Measurements from ENCODE around the gene PAM.
"Not testable (repeated sequence)": the region's sequence is repeated elsewhere in the genome, so short reads cannot be mapped to it uniquely, and the experiment has no call there.

The PAM gene

DNA sequence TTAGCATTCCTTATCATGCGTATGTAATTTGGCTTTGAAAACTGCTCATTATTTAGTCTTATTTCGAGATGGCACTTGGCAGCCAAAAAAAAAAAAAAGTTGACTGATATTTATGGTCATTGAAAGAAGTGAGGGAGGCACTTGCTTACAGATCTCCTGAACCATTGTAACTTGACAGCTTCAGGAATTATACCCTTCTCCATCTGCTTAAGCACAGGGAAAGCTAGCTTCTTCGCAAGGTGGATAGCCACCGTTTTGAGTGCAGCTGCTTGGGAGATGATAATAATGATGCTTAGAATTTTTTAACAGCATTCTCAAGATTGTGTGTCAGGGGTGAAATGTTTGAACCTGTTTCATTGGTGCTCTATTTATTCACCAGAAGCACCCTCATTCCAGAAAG, 248.8 kb downstream of the PAM start:
- DNase-seq (ENCODE audit: low spot score): no peak

DNA sequence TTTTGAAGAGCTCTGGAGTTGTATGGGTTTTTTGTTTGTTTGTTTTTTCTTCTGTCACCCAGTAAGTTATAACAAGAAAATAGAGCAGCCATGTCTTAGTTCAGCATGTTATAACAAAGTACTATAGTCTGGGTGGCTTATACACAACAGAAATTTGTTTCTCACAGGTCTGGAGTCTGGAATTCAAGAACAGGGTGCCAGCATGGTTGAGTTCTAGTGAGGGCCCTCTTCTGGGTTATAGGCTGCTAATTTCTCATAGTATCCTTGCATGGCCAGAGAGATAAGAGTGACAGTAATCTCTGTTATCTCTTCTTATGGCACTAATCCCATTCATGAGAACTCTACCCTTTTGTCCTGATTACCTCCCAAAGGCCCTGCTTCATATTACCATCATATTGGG, 250.2 kb downstream of the PAM start:
- no peak for DNase-seq (ENCODE audit: low spot score)

DNA sequence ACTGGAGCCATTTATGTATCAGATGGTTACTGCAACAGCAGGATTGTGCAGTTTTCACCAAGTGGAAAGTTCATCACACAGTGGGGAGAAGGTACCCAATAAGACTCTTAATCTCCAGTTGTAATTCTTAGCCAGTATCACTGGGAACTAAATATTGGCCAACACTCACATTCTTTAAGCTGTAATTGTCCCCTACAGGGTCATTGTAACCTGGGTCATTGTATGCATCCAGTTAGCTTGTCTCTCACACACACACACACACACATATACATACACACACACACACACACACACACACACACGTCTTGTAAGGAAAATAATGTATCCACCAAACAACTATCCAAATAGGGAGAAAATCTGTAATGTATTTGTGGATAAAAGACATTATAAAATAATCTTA, 251.8 kb downstream of the PAM start:
- no peak for DNase-seq (ENCODE audit: low spot score)

DNA sequence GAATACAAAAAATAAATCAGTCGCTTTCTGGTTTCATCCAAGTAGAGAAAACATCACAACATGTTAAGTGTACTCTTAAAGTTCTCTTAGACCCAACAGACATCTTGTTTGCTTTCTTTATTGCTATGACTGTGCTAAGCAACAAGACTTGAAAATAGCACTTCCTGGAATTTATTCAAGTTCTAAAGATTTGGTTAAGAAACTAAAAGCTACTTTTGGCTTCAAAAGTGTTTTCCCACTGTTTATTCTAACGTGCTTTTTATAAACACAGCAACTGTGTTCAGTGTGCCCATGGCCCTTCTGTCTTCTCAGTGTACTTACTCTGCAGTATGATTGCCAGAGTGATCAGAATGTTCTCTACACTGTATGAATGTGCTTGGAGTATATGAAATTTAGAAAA, 255.1 kb downstream of the PAM start:
- no peak for DNase-seq (ENCODE audit: low spot score)

DNA sequence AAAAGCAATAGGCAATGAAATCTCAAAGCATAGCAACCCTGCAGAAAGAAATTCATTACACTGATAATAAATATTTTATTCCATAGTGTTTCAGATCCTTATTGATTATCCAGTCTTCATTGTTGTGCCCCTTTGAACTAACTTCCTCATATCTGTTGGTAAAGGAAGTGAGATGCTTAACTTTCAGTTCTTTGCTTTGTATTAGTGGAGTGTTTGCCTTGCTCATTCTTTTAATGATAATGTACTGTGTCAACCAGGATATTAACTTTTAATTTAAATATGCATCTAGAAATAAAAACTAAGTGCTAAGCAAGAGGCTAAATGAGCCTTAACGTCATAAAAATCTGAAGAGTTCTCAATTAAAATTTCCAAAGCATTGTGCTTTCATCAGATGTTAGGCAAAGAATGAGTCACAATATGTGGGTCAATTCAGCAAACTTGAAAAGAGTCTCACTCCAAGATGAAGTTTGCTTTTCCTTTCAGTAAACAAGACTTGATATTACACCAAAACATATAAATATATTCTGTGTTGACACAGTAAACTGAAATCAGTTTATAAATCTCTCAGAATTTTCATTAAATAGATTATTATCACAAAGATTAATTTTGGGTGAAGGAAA, 258.9 kb downstream of the PAM start:
- no peak for DNase-seq (ENCODE audit: low spot score)

DNA sequence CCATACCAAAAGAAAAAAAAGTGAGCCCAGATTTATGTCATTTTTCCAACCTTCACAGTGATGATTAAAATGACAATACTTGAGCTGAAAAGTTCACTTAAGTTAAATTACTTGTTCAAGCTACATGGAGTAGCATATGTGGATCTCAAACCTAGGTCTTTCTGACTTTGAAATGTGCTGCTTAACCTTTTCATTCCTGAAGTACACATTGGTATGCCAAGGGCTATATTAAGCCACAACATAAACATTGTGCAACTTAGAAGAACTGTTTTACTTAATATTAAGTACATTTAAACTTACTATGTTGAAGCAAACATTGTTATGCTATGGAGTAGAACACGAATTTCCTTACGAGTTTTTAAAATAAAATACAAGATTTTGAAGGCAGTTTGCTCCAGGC, 259.9 kb downstream of the PAM start:
- DNase-seq (ENCODE audit: low spot score): no peak

DNA sequence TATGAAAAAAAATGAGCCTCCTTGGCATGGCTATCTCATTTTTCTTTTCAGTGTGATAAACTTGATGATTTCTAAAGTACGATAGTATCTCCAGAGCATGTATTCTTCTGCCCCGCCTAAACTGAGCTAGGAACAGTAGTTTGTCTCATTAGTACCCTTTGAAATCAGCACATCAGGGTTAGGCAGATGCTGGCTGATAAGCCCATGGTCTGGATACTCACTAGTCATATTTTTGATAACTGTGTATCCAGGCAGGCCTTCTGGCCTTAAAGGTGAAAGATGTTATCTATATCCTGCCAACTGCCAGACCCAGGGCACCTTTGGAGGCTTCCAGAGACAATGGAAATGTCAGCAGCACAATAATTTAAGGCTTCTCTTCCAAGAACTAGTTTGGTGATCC, 261.1 kb downstream of the PAM start:
- no peak for DNase-seq (ENCODE audit: low spot score)

DNA sequence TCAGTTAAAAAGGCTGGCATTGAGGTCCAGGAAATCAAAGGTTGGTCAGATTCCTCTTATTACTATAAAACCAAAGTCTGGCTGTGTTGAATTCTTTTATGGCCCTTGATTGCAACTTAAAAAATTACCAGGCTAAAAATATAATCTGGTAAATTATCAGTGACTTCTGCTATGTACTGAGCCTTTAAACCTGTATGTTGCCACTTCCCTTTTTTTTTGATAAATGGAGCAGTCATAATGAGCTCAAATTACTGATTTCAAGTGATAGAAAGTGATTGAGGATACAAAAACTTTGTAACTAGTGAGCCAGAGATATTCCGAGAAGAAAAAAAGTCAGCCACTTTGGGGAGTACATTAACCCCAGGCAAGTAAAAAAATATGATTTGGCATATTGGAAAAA, 264.7 kb downstream of the PAM start:
- no peak for DNase-seq (ENCODE audit: low spot score)

DNA sequence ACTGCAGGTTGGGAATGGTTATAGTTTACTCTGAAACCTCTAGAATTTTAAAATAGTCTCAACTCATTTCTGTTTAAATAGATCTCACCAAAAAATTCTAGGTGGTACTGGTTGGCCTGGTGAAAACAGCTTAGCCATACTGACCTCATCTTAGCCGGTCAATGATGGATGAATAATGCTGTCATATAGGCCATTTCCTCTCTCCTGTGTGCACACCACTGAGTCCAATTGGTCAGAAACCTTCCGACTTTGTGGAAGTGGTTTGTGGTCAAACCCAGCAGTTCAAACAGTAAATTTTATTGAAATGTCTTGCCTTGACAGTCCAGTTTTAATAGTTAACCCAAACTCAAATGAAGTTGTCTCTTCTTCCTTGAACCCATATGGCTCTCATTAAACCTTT, 266.2 kb downstream of the PAM start:
- DNase-seq (ENCODE audit: low spot score): peak; percentile 88

DNA sequence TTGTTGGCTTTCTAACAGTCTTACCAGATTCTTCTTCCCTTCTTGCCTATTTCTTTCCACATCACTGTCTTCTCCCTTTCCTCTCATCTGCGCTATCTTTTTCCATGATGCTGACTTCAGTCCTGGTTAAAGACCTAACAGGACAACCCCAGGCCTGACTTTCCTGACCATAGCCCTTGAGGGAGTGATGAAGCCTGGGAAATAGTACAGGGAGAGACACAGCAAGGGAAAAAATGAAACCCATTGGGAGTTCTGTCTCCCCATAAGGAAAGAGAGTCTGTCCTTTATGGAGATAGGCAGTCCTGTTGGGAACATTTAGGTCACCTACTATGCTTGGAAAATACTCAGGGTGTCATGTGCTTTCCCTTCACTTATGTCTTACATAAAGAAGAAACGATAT, 272.2 kb downstream of the PAM start:
- DNase-seq (ENCODE audit: low spot score): no peak

DNA sequence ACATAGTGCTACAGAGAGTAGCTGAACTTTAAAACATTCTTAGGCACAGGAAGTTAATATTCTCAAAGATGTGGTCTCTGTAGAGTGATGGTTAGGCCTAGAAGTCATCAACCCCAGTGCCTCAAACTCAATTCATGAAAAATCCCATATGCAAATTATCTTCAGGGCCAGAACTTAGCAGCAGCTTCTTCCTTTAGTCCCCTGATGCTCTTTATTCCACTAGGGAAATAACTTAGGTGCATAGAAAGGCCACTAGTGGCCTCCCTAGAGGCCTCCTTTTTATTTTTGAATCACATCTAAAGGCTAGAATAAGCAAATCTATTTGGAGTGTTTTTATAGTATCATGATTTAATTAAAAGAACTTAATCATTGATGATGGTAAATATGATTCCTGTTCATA, 276.5 kb downstream of the PAM start:
- no peak for DNase-seq (ENCODE audit: low spot score)

DNA sequence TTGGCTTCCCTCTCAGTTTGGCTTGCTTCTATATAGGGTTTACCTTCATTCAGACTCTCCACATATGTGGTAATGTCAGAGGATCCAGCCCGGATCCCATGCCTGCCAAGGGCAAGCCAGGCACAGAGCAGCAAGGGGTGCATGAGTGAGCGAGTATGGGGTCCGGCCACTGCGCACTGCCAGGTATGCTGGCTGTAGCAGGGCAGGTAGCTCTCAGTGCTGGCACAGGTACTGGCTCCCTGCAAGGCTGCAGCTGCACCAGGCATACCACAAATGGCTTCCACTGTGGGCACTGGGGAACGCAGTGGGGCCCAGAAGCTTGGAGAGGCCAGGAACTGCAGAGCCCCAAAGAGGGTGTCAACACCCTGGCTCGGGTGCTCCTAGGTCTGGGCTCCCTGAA, 278.6 kb downstream of the PAM start:
- DNase-seq (ENCODE audit: low spot score): no peak

DNA sequence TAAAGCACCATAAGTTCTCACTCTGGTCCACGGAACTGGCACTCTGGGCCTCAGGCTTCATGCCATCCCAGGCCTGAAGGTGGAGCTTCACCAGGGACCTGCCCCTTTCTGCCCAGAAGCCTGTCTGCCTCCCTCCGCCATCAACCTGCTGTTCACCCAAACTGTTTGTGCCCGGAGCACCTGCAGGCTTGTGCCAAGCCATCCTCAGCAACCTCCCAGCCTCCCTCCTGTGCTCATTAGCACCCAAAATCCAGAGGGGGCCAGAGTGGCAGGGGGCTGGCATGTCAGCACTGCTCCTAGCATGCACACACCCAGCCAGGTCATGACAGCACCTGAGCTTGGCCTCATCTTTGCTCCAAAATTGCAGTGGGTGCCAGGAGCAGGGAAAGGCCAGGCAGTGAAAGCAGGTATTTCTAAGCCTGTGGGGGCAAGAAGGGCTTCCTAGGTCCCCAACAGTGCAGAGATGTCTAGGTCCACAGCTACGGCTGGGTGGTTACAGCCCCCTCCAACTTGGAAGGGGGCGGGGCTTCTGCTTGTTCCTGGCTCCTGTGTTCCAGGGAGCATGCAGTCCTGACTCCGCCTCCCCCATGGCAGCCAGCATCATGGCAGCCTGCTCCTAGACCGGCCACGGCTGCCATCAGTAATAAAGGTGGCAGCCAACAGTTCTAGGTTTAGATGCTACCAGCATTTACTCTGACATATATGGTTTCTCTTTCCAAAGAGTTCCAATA, 279.7 kb downstream of the PAM start:
- no peak for DNase-seq (ENCODE audit: low spot score)

DNA sequence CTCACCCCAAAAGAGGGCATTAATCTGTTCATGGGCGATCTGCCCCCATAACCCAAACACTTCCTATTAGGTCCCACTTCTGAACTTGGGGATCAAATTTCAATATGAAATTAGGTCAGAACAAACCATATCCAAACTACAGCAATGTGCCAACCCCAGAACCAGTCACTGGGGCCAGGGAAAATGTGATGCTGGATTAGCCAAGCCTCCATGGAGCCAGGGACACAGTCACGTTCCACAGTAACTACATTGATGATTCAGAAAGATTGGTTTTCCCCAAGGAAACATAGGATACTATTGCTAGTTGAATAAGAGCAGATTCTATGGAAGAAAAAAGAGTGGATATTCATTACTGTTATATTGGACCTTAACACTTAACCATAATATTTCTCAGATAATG, 280.6 kb downstream of the PAM start:
- DNase-seq (ENCODE audit: low spot score): no peak

DNA sequence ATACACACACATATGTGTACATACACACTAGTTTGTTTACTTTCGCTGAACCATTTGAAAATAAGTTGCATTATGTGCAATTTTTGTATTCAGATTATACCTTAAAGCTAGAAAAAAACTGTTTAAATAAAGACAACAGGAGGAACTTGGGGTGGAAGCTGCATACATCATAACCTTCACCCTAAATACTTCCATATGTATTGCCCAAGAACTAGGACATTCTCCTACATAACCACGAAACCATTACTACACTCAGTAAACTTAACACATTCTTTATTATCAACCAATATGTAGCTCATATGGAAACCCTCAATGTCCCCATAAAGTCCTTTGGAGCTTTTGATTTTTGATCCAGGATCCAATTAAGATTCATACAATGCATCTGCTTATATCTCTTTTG, 281.5 kb downstream of the PAM start:
- no peak for DNase-seq (ENCODE audit: low spot score)

DNA sequence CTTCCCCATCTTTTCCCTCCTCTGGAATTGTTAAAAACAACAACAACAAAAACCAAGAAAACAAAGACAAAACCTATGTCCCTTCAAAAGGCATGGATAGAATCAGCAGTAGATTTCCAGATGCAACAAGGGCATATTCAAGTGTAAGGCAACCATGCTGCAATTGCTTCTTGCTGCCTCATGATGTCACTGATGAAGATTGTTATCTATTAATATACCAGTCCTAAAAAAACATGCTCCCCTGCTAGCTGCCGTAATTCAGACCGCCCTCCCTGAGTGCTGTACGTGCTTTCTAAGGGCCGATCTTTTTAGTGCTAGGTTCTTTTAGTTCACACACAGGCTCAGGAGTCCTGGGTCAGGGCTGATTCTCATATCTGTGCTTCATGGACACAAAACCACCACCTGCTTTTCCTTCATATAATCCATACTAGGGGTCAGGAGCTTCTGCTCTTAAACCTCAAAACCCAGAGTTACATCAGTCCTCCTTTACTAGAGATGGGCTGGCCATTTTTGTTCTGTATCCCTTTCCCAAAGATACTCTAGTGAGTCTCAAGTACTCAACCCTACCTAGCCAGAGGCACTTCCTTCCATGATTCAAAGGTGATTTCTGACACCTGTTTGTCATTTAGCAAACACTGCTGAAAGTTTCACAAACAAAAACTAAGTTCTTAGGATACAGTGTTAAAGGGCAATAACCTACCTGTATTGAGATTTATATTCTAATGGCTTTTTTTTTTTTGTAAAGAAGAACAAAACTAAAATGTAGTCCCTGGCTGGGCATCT, 282.8 kb downstream of the PAM start:
- no peak for DNase-seq (ENCODE audit: low spot score)

DNA sequence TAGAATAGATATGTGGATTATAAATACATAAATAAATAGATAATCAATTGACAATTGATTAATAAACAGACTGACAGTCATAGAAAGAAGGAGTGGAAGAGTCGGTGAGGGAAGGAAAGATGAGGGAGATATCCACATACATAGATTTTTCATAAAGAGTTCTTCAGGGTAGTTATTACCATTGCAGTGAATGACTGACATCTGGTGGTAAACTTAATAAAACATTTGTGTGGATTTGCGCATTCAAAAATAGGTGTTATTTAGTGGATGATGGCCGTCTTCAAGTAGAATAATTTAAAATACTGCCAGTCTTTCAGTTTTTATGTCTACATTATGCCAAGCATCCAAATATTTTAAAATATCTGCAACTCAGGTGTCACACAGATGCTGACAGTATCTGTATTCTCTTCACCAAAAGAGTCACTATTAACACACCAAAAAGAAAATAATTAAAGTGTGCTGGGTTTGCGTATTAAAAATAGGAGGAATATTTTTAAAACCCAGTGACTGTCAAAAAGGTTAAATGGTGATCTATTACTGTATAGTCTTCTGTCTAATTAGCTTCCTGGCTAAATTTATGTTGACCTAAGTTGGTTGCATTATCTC, 286.1 kb downstream of the PAM start:
- DNase-seq (ENCODE audit: low spot score): peak; percentile 51

DNA sequence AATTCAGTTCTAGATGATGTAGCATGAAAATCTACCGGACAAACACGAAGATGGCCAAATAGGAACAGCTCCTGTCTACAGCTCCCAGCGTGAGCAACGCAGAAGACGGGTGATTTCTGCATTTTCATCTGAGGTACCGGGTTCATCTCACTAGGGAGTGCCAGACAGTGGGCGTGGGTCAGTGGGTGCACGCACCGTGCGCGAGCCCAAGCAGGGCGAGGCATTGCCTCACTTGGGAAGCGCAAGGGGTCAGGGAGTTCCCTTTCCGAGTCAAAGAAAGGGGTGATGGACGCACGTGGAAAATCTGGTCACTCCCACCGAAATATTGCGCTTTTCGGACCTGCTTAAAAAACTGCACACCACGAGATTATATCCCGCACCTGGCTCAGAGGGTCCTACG, 291.6 kb downstream of the PAM start:
- not testable (repeated sequence) for DNase-seq (ENCODE audit: low spot score)

DNA sequence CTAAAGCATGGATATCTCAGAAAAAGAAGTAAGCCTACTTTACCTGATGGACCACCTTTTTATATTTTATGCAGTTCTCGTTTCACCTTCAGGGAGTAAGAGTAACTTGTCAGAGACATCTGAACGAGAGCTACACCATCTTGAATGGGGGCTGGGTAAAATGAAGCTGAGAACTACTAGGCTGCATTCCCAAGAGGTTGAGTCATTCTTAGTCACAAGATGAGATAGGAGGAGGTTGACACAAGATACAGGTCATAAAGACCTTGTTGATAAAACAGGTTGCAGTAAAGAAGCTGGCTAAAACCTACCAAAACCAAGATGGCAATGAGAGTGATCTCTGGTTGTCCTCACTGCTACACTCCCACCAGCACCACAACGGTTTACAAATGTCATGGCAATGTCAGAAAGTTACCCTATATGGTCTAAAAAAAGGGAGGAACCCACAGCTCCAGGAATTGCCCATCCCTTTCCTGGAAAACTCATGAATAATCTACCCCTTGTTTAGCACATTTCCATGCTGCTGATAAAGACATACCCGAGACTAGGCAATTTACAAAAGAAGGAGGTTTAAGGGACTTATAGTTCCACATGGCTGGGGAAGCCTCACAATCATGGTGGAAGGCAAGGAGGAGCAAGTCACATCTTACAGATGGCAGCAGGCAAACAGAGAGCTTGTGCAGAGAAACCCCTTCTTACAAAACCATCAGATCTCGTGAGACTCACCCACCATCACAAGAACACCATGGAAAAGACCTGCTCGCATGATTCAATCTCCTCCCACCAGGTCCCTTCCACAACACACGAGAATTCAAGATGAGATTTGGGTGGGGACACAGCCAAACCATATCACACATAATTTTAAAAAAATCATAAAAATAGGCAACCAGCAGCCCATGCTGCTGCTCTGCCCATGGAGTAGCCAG, 302.4 kb downstream of the PAM start:
- DNase-seq (ENCODE audit: low spot score): peak; percentile 68

DNA sequence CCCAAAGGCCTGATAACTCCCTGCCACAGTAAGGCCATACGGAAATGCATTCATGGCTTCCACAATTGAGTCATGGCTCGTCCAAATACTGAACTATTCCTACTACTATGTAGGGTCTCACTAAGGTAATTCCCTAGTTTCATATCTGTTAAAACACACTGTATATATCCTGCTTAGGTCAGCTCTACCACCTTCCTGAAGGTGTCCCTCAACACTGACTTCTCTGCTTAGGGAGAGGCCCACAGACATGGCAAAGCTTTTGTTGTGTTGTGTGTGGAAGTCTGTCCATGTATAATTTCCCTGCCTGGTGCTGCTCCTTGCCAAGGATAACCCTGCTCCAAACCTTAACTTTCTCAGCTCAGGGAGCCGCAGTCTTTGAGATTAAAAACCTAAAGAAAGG, 304.4 kb downstream of the PAM start:
- DNase-seq (ENCODE audit: low spot score): peak; percentile 9

DNA sequence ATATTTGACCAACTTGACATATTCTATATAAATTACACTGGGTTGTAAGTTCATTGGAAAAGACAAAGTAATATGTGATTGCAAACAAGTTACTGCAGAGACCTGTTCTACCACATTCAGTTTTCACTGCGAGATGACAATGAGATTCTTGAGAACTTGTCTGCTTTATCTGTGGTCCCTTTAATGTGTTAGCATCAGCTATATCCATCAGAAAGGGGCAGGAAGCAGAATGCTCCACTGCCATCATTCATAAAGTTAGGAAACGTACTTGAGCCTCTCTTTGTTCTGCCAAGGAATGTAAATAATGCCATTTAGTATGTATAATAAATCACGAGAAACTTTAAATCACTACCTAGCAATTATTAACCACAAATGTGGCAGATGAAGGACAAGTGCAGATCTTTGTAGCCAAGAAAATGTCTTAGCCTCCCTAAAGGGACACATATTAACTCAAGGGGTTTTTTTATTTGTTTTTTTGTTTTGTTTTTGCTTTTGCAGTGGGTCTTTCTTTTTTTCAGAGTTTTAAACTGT, 305.4 kb downstream of the PAM start:
- peak; percentile 2 for DNase-seq (ENCODE audit: low spot score)

DNA sequence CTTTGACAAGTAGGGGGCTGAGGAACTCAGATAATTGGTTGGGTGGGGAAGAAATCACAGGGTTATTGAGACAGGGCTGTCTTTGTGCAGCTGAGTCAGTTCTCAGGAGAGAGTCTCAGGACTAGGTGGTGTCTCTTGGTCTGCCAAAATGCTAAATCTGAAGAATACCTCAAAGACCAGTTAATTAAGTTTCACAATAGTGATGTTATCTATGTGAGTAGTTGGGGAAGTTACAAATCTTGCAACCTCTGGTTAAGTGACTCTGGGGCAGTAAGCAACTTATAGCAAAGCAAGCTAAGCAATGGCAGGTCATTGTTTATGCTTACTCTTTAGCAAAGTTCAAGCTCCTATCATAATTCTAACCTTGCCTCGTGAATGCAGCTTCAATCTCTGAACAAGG, 311.2 kb downstream of the PAM start:
- DNase-seq (ENCODE audit: low spot score): no peak
